22Rv1 (cell line): ENCODE measurements around the gene MATN3.

ENCODE experiments used
- ZFX ChIP-seq: fragments of 450-650 bp; IDR thresholded peaks from 2 replicates; pipeline ENCODE4 v1.6.1; 2017; ENCODE audit warnings: antibody characterized with exemption, borderline replicate concordance
- TF ChIP-seq, protein P1 (sequence below): fragments of 450-650 bp; IDR thresholded peaks from 2 replicates; pipeline ENCODE4 v1.5.1; 2017; ENCODE audit warnings: mild to moderate bottlenecking

DNA sequence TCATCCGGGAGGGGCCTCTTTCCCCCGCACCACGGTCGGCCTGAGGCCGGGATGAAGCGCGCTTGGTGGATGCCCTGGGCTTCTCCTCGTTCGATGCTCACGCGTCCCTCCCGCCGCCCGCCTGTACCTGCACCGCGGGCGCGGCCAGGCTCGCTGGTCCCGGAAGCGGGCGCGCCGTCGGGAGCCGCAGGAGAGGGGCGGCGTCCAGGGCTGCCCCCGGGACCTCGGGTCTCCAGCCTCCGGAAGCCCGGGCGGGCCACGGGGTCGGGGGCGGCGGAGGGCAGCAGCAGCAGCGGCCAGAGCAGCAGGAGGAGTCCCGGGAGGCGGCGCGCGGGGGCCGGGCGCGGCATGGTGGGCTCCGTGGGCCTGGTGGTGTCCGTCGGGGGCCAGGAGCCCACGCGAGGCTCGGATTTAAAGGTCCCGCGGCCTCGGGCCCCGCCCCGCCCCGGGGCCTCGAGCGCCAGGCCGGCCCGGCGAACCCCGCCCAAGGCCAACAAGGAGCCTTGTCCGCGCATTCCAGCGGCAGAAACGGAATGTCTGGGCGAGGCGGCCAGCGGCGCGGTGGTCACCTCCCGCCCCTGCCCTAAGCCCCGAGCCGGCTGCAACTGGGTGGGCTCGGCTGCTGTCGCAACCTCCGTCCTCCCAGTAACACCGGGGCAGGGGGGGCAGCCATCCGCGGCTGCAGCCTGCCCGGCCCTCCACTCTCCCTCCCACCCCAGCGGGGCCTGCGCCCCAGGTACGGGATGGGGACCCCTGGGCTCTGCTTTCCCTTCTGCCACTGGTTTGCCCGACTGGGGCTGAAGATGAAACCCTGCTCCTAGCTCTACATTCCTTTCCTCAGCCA lies at the start of gene MATN3:
- TF ChIP-seq, protein P1, sequence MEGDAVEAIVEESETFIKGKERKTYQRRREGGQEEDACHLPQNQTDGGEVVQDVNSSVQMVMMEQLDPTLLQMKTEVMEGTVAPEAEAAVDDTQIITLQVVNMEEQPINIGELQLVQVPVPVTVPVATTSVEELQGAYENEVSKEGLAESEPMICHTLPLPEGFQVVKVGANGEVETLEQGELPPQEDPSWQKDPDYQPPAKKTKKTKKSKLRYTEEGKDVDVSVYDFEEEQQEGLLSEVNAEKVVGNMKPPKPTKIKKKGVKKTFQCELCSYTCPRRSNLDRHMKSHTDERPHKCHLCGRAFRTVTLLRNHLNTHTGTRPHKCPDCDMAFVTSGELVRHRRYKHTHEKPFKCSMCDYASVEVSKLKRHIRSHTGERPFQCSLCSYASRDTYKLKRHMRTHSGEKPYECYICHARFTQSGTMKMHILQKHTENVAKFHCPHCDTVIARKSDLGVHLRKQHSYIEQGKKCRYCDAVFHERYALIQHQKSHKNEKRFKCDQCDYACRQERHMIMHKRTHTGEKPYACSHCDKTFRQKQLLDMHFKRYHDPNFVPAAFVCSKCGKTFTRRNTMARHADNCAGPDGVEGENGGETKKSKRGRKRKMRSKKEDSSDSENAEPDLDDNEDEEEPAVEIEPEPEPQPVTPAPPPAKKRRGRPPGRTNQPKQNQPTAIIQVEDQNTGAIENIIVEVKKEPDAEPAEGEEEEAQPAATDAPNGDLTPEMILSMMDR = no peak
- no peak for TF ChIP-seq ZFX
